PC-9 (cell line): Measurements from ENCODE around the gene RBMS2.

Source experiments
- EZH2 ChIP-seq: fragments of 200-600 bp; sonication (generic); IDR thresholded peaks from 2 replicates; pipeline ENCODE4 v1.8.0; 2017; ENCODE audit warnings: antibody characterized with exemption, low read depth
- TF ChIP-seq, protein P1 (sequence below): fragments of 200-600 bp; sonication (generic); conservative IDR thresholded peaks from 2 replicates; pipeline ENCODE4 v1.6.1; 2017; ENCODE audit warnings: mixed run types, antibody characterized with exemption, mild to moderate bottlenecking, moderate library complexity

DNA sequence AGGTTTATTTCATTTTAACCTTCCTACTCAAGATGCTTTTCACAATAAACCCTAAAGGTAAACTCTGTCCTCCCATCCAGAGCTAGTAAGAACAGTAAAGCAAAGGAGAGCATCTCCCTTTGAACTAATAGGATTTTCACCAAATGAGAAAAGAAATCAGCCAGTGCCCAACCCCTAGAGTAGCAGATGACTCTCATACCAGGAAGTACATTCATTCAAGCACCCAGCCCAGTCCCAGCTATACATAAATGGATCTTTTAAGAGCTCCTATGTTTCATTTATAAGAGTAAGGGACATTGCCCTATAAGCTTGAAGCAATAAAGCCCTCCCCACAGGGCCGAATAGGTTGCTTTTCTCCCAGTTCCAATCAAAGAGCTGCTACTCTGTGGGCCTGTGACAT lies 100.9 kb downstream of the RBMS2 start:
- TF ChIP-seq, protein P1, sequence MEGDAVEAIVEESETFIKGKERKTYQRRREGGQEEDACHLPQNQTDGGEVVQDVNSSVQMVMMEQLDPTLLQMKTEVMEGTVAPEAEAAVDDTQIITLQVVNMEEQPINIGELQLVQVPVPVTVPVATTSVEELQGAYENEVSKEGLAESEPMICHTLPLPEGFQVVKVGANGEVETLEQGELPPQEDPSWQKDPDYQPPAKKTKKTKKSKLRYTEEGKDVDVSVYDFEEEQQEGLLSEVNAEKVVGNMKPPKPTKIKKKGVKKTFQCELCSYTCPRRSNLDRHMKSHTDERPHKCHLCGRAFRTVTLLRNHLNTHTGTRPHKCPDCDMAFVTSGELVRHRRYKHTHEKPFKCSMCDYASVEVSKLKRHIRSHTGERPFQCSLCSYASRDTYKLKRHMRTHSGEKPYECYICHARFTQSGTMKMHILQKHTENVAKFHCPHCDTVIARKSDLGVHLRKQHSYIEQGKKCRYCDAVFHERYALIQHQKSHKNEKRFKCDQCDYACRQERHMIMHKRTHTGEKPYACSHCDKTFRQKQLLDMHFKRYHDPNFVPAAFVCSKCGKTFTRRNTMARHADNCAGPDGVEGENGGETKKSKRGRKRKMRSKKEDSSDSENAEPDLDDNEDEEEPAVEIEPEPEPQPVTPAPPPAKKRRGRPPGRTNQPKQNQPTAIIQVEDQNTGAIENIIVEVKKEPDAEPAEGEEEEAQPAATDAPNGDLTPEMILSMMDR: no peak
- no peak for TF ChIP-seq EZH2
